Activated naive CD8-positive, alpha-beta T cell (primary cell): Measurements from ENCODE around the gene NSUN6.

Experiments
- H3K27ac Mint-ChIP-seq: one replicate; pipeline ENCODE4 v1.8.0; 2021; ENCODE audit warnings: mixed read lengths
- H3K27me3 Mint-ChIP-seq: one replicate; pipeline ENCODE4 v1.8.0; 2021; ENCODE audit warnings: mixed read lengths
- H3K36me3 Mint-ChIP-seq: one replicate; pipeline ENCODE4 v1.8.0; 2021; ENCODE audit warnings: mixed read lengths
- H3K4me1 Mint-ChIP-seq: one replicate; pipeline ENCODE4 v1.8.0; 2021; ENCODE audit warnings: low read depth, mixed read lengths
- H3K4me3 Mint-ChIP-seq: one replicate; pipeline ENCODE4 v1.8.0; 2021; ENCODE audit warnings: mild to moderate bottlenecking, mixed read lengths
- H3K9me3 Mint-ChIP-seq: one replicate; pipeline ENCODE4 v1.8.0; 2021; ENCODE audit warnings: low read depth, mixed read lengths

The NSUN6 gene

GRCh38 chr10:18666810-18667209, 15.4 kb upstream of the NSUN6 start:
- no peaks in the 10 kb centered on the region for H3K27me3 Mint-ChIP-seq
- no peak overlapping the region for H3K4me3 Mint-ChIP-seq
- no peaks in the 10 kb centered on the region for H3K9me3 Mint-ChIP-seq
- peaks cover 7% of the 10 kb centered on the region for H3K36me3 Mint-ChIP-seq
- H3K27ac Mint-ChIP-seq: no peak overlapping the region
- H3K4me1 Mint-ChIP-seq: peaks cover 40% of the 10 kb centered on the region

GRCh38 chr10:18665815-18666558, 14.6 kb upstream of the NSUN6 start:
- Mint-ChIP-seq H3K36me3 (peaks cover 12% of the 10 kb centered on the region), H3K4me3 (no peak overlapping the region), H3K27me3 (no peaks in the 10 kb centered on the region), H3K9me3 (no peaks in the 10 kb centered on the region), H3K4me1 (peaks cover 48% of the 10 kb centered on the region), H3K27ac (no peak overlapping the region)

DNA sequence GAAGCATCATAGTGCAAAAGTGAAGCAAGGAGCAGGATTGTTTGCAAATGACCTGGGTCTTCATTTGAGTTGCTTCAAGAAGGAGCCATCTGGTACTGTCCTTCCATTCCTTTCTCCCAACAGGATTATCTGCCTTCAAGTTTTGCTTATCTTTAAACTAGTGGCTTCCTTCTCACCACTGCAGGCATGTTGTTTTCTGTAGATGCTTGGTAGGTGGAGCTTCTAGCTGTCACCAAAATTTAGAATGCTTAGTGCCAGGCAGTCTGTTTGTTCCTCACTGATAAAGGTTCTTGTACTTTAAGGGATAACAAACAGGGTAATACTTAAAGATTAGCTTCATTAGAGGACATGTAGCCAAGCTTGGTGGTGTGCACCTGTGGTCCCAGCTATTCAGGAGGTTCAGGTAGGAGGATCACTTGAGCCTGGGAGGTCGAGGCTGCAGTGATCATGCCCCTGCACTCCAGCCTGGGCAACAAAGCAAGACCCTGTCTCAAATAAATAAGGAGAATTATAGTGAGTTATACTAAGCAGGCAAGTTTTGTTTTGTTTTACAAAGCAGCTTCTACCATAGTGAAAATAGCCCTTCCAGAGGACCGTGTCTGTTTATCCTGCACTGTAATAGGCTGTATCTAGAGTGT, 13.6 kb upstream of the NSUN6 start:
- Mint-ChIP-seq H3K4me3 (peak overlapping the region; percentile 2), H3K27me3 (no peaks in the 10 kb centered on the region), H3K9me3 (no peaks in the 10 kb centered on the region), H3K4me1 (peaks cover 52% of the 10 kb centered on the region), H3K27ac (no peak overlapping the region), H3K36me3 (peaks cover 7% of the 10 kb centered on the region)

DNA sequence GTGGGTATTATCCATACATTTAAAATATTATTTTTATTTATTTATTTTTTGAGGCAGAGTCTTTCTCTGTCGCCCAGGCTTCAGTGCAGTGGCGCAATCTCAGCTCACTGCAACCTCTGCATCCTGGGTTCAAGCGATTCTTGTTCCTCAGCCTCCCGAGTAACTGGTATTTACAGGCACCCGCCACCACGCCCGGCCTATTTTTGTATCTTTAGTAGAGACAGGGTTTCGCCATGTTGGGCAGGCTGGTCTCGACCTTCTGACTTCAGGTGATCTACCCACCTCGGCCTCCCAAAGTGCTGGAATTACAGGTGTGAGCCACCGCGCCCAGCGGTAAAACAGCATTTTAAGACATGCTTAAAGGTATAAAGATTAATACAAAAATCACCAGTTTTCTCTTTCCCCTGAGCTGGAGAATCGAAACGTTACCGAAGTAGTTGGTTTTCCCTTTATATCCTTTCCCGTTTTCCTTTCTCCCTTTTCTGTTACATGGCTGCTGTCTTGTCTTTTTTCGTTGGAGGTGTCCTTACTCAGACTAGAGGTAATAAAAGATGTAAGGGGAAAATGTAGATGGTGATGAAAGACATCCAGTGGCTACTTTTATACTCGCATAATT, 9.5 kb upstream of the NSUN6 start:
- no peaks in the 10 kb centered on the region for H3K9me3 Mint-ChIP-seq
- no peaks in the 10 kb centered on the region for H3K27me3 Mint-ChIP-seq
- H3K27ac Mint-ChIP-seq: no peak overlapping the region
- peaks cover 57% of the 10 kb centered on the region for H3K4me1 Mint-ChIP-seq
- peaks cover 5% of the 10 kb centered on the region for H3K36me3 Mint-ChIP-seq
- H3K4me3 Mint-ChIP-seq: peak overlapping the region; percentile 86

DNA sequence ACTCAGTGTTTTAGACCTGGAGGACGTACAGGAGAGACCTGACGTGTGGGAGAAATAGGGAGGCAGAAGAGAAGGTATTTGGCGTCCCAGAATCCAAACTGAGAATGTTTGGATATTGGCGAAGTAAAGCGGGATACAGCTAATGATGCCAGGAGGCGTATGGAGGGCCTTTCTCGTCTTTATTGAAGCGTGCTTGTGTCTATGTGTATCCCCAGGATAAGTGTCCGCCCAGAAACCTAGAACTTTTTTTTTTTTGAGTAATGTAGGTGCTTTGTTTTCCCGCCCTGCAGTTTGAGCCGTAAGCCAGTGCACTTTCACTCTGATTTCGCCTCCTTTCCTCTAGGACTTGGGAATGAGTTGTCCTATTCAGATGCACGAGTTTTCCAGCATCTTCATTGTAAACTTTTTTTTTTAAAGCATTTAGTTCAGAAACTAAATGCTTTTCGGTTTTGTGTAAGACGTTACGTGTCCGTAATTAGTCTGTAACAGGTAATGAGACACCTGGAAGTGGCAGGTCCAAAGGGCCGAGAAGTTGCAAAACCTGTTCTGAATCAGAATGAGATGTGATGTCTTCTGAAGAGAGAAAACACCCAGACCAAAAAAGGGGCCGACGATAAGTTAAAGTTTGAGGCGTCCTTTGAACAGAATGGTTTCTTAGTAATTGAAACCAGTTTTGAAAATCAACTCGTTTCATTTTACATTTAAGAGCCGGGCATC, 8.6 kb upstream of the NSUN6 start:
- Mint-ChIP-seq H3K9me3 (no peaks in the 10 kb centered on the region), H3K4me1 (peaks cover 48% of the 10 kb centered on the region), H3K27ac (peak overlapping the region; percentile 95), H3K36me3 (peaks cover 7% of the 10 kb centered on the region), H3K4me3 (peak overlapping the region; percentile 99), H3K27me3 (no peaks in the 10 kb centered on the region)

DNA sequence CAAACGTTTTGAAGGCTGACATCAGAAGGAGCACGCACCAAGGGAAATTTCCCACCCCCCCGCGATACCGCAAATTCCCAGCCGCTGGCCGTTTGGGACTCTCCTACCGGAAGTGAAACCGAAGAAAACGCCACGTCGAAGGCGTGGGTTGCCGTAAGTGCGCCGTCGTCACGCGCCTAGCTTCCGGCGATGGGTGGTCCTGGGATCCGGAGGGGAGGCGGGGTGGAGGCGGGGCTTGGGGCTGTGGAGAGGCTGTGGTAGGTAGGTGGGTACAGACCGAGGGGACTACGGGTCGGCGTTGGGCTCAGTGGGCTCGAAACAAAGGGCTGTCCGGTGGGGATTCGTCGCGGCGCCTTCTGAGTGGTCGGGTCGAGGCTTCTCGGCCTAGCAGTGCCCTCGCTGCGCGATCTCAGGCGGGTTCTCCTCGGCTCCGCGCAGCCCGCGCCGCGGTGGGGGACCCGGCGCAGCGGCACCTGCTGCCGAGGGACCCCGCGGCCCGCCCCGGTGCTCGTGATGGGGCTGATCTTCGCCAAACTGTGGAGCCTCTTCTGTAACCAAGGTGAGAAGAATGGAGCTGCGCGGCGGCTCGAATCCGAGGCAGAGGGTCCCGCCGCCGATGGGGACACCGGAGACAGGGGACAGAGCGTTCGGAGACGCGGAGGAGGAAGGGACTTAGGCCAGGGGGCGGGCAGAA, 7.9 kb upstream of the NSUN6 start, which contains the start of gene ARL5B:
Gene ARL5B (plus strand): TSS at position 307 of the 694 bp plus-strand sequence. CDS start 207 bp downstream, at position 514.
- Mint-ChIP-seq H3K4me3 (peak within 1 kb of the TSS; percentile 99), H3K27me3 (no peaks in the 10 kb centered on the region), H3K27ac (peak within 1 kb of the TSS; percentile 96), H3K36me3 (peaks cover 7% of the 10 kb centered on the region), H3K9me3 (no peaks in the 10 kb centered on the region), H3K4me1 (peaks cover 42% of the 10 kb centered on the region)

GRCh38 chr10:18658271-18659124, 7.1 kb upstream of the NSUN6 start:
- no peaks in the 10 kb centered on the region for H3K27me3 Mint-ChIP-seq
- H3K4me3 Mint-ChIP-seq: peak overlapping the region; percentile 99
- H3K9me3 Mint-ChIP-seq: no peaks in the 10 kb centered on the region
- H3K36me3 Mint-ChIP-seq: peaks cover 7% of the 10 kb centered on the region
- H3K27ac Mint-ChIP-seq: peak overlapping the region; percentile 96
- peaks cover 38% of the 10 kb centered on the region for H3K4me1 Mint-ChIP-seq

GRCh38 chr10:18656724-18657123, 5.3 kb upstream of the NSUN6 start:
- Mint-ChIP-seq H3K27me3 (no peaks in the 10 kb centered on the region), H3K27ac (peak overlapping the region; percentile 28), H3K9me3 (no peaks in the 10 kb centered on the region), H3K36me3 (peaks cover 7% of the 10 kb centered on the region), H3K4me1 (peaks cover 38% of the 10 kb centered on the region), H3K4me3 (no peak overlapping the region)

- H3K9me3 Mint-ChIP-seq: no peaks in the 10 kb centered on the region
- H3K4me3 Mint-ChIP-seq: no peak overlapping the region
- H3K27me3 Mint-ChIP-seq: no peaks in the 10 kb centered on the region
- peaks cover 42% of the 10 kb centered on the region for H3K4me1 Mint-ChIP-seq
- H3K27ac Mint-ChIP-seq: no peak overlapping the region
- H3K36me3 Mint-ChIP-seq: peaks cover 2% of the 10 kb centered on the region
Measured at GRCh38 chr10:18653112-18653511, 1.7 kb upstream of the NSUN6 start.

GRCh38 chr10:18650404-18650997, 886 bp downstream of the NSUN6 start:
- no peaks in the 10 kb centered on the region for H3K27me3 Mint-ChIP-seq
- no peaks in the 10 kb centered on the region for H3K9me3 Mint-ChIP-seq
- peak overlapping the region; percentile 95 for H3K4me3 Mint-ChIP-seq
- H3K4me1 Mint-ChIP-seq: peaks cover 43% of the 10 kb centered on the region
- H3K27ac Mint-ChIP-seq: peak overlapping the region; percentile 96
- no peaks in the 10 kb centered on the region for H3K36me3 Mint-ChIP-seq

GRCh38 chr10:18649364-18649959, 1.9 kb downstream of the NSUN6 start:
- Mint-ChIP-seq H3K4me1 (peaks cover 43% of the 10 kb centered on the region), H3K27me3 (no peaks in the 10 kb centered on the region), H3K4me3 (peak overlapping the region; percentile 95), H3K27ac (peak overlapping the region; percentile 42), H3K9me3 (no peaks in the 10 kb centered on the region), H3K36me3 (no peaks in the 10 kb centered on the region)

- Mint-ChIP-seq H3K36me3 (no peaks in the 10 kb centered on the region), H3K4me3 (peak overlapping the region; percentile 54), H3K9me3 (no peaks in the 10 kb centered on the region), H3K27ac (no peak overlapping the region), H3K4me1 (peaks cover 52% of the 10 kb centered on the region), H3K27me3 (no peaks in the 10 kb centered on the region)
Measured at GRCh38 chr10:18647945-18648344, 3.4 kb downstream of the NSUN6 start.

GRCh38 chr10:18647151-18647550, 4.2 kb downstream of the NSUN6 start:
- no peaks in the 10 kb centered on the region for H3K9me3 Mint-ChIP-seq
- H3K27me3 Mint-ChIP-seq: no peaks in the 10 kb centered on the region
- no peaks in the 10 kb centered on the region for H3K36me3 Mint-ChIP-seq
- H3K4me1 Mint-ChIP-seq: peaks cover 48% of the 10 kb centered on the region
- H3K27ac Mint-ChIP-seq: no peak overlapping the region
- no peak overlapping the region for H3K4me3 Mint-ChIP-seq
